ENCODE measurements around the gene LHX1.

DNA sequence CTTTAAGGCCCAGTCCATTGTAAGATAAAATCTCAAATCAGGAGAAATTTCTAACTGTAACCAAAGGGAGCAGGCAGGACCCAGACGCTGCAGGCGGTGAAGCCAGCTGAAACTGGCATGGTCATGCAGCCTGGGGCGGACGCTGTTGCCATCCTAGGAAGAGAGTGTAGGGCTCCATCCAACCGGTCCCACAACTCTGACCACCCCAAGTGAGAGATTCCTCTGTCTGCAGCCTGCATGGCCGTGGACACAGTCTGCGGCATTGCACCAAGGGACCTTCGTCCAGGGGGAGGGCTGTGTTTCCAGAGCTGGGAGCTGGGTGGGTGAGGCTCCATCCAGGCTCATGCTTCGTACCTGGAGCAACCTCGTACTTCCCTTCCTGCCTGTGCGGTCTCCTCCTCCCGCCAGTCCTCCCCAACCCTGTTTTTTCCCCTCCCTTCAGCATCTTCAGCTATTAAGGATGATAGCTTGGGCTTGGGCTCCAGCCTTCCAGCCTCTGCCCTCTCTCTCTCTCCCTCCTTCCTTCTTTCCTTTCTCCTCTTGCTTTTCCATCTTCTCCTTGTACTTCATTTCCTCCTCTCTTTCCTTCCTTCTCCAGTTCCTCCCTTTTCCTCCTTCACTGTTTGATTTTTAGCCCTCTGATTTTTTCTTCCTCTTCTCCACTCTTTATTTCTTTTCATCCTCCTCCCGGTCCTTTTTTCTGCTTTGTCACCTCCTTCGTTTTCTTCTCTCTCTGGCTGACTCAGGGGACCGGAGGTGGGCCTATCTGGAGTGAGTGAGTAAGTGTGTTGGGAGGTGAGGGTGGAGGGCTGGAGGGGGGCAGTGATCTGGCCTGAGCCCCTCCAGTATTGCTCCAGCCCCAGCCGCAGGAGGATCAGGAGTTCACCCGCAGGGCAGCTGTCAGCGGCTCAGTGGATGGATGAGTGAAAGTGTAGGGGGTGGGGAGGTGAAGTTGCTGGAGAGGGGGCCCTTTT, 17.0 kb upstream of the LHX1 start:
- TF ChIP-seq CHD2 (IDR thresholded peaks at IDR 0.05; ENCODE audit: low read depth, low read length) = no peak
- TF ChIP-seq MAFK (IDR thresholded peaks at IDR 0.05; ENCODE audit: low read length) = no peak
- no peak for TF ChIP-seq SIN3A (IDR thresholded peaks at IDR 0.05; ENCODE audit: borderline replicate concordance in 2 of 2, control insufficient read depth in 1 of 2, low read depth in 2 of 2, low read length in 2 of 2)
- TF ChIP-seq POLR2A (conservative IDR thresholded peaks at IDR 0.05) = no peak
- no peak for TF ChIP-seq ZKSCAN8 (CRISPR knock-in tag; IDR thresholded peaks at IDR 0.05)
- no peak for TF ChIP-seq MCM2 (IDR thresholded peaks at IDR 0.05; ENCODE audit: low read depth)
- TF ChIP-seq, protein P1, sequence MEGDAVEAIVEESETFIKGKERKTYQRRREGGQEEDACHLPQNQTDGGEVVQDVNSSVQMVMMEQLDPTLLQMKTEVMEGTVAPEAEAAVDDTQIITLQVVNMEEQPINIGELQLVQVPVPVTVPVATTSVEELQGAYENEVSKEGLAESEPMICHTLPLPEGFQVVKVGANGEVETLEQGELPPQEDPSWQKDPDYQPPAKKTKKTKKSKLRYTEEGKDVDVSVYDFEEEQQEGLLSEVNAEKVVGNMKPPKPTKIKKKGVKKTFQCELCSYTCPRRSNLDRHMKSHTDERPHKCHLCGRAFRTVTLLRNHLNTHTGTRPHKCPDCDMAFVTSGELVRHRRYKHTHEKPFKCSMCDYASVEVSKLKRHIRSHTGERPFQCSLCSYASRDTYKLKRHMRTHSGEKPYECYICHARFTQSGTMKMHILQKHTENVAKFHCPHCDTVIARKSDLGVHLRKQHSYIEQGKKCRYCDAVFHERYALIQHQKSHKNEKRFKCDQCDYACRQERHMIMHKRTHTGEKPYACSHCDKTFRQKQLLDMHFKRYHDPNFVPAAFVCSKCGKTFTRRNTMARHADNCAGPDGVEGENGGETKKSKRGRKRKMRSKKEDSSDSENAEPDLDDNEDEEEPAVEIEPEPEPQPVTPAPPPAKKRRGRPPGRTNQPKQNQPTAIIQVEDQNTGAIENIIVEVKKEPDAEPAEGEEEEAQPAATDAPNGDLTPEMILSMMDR (IDR thresholded peaks at IDR 0.05 in 2 of 3, conservative IDR thresholded peaks at IDR 0.05 in 1 of 3; ENCODE audit: insufficient read depth in 2 of 3, low read depth in 1 of 3, low read length in 3 of 3) = no peak
